ENCODE results near the gene DNAJC18.

The DNAJC18 gene

GRCh38 chr5:139403787-139404483 is 35.4 kb downstream of the DNAJC18 start, which contains the start of gene SPATA24:
TSS of gene SPATA24 (minus strand) at chr5:139404089. CDS start at chr5:139404060, 29 bp downstream.
- ChIA-PET POLR2A (interaction anchor here (1.0 kb wide), 2 partner anchors 15 to 133 kb away, joined by 3 to 4 read pairs; no protein-coding TSS in a partner anchor), CTCF (interaction anchor here (1.2 to 2.8 kb wide), 3 partner anchors 15 to 230 kb away, joined by 3 to 12 read pairs (median 3); no protein-coding TSS in a partner anchor)
- TF ChIP-seq CTCF (IDR thresholded peaks at IDR 0.05; ENCODE audit: insufficient read depth, low read length, missing control alignments), result no peak
- peak within 1 kb of the TSS; percentile 69 for H3K4me3 ChIP-seq (ENCODE audit: low read depth, low read length)
- peak; percentile 84 for DNase-seq (ENCODE audit: low read depth, low spot score)

GRCh38 chr5:139403418-139403786 is 35.9 kb downstream of the DNAJC18 start:
- H3K4me3 ChIP-seq (ENCODE audit: low read depth, low read length), result peak overlapping the region; percentile 69
- DNase-seq (ENCODE audit: low read depth, low spot score), result no peak
- CTCF ChIA-PET, result interaction anchor here (0.9 to 2.8 kb wide), 5 partner anchors 9 to 231 kb away, joined by 3 to 12 read pairs (median 3); no protein-coding TSS in a partner anchor
- TF ChIP-seq CTCF (IDR thresholded peaks at IDR 0.05; ENCODE audit: insufficient read depth, low read length, missing control alignments), result no peak
- POLR2A ChIA-PET, result interaction anchor here (1.0 kb wide), 2 partner anchors 15 to 132 kb away, joined by 3 to 4 read pairs; no protein-coding TSS in a partner anchor

DNA sequence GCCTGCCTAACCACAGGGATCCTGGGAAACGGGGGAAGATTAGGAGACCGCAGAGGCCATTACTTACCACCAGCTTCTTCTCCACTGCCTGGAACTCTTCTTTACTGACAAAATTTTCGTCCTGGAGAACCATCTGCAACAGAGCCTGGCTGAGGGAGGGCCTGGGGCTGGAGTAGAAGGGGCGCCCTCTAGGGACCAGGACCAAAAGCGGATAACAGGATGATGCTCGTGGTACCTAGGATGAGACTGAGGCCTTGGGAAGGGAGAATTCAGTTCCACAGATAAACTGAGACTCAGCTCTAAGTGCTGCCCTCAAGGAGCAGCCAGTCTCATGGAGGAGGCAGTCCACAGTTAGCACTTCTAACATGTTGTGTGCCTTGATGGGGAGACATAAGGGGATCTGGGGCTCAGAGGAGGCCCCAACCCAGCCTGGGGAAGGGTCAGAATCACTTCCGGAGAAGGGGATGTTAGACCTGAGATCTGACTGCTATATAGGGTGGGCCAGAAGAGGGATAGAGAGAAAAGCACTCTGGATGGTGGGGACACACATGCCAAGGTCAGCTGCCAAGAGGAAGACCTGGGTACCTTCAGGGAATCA is 36.7 kb downstream of the DNAJC18 start:
- peak; percentile 19 for TF ChIP-seq CTCF (IDR thresholded peaks at IDR 0.05; ENCODE audit: insufficient read depth, low read length, missing control alignments)
- CTCF ChIA-PET, result interaction anchor here (0.8 to 2.8 kb wide), 10 partner anchors 8 to 232 kb away, joined by 3 to 12 read pairs (median 3); no protein-coding TSS in a partner anchor
- no peak for DNase-seq (ENCODE audit: low read depth, low spot score)
- no peak overlapping the region for H3K4me3 ChIP-seq (ENCODE audit: low read depth, low read length)
- POLR2A ChIA-PET, result no interaction called here

- no peak for DNase-seq (ENCODE audit: low read depth, low spot score)
- ChIA-PET CTCF (interaction anchor here (0.8 to 2.3 kb wide), 4 partner anchors 10 to 116 kb away, joined by 3 to 7 read pairs (median 3); no protein-coding TSS in a partner anchor), POLR2A (no interaction called here)
- no peak for TF ChIP-seq CTCF (IDR thresholded peaks at IDR 0.05; ENCODE audit: insufficient read depth, low read length, missing control alignments)
- no peak overlapping the region for H3K4me3 ChIP-seq (ENCODE audit: low read depth, low read length)
Measured at GRCh38 chr5:139401546-139401945, 37.8 kb downstream of the DNAJC18 start.

- POLR2A ChIA-PET, result no interaction called here
- H3K4me3 ChIP-seq (ENCODE audit: low read depth, low read length), result no peak overlapping the region
- no peak for DNase-seq (ENCODE audit: low read depth, low spot score)
- CTCF ChIA-PET, result interaction anchor here (1.4 kb wide), 1 partner anchor 9 kb away, joined by 3 read pairs; no protein-coding TSS in a partner anchor
- TF ChIP-seq CTCF (IDR thresholded peaks at IDR 0.05; ENCODE audit: insufficient read depth, low read length, missing control alignments), result no peak
Measured at GRCh38 chr5:139399501-139400121, 39.7 kb downstream of the DNAJC18 start.

- ChIA-PET POLR2A (no interaction called here), CTCF (no interaction called here)
- DNase-seq (ENCODE audit: low read depth, low spot score), result no peak
- H3K4me3 ChIP-seq (ENCODE audit: low read depth, low read length), result no peak overlapping the region
- no peak for TF ChIP-seq CTCF (IDR thresholded peaks at IDR 0.05; ENCODE audit: insufficient read depth, low read length, missing control alignments)
Measured at GRCh38 chr5:139397921-139398320, 41.4 kb downstream of the DNAJC18 start.
